HCT116 (cell line): ENCODE measurements around the gene KIF14. TPM values are rescaled to one million over a fixed set of nuclear protein-coding genes. Genes with fewer than 3 reads are reported as not detected.

Source experiments
- ATAC-seq: fragments of 200-7000 bp; cut with Tn5 transposase; 2 replicates; pipeline ENCODE4 v1.9.1; 2020; ENCODE audit warnings: mild to moderate bottlenecking, moderate library complexity
- BruUV-seq: library from RNA; stranded (reverse); fragments of 400-500 nt; replicated peaks from 2 replicates; lab custom pipeline; 2021; lab: Mats Ljungman, UMichigan
- CTCF ChIA-PET: fragments of 300-600 bp; sonication (Branson Sonifier 250); formaldehyde crosslinking; loops from one replicate; lab custom pipeline; 2021; ENCODE audit warnings: antibody characterized with exemption; lab: Charles Lee
- POLR2A ChIA-PET: fragments of 300-600, 350-600 bp; sonication (Branson Sonifier 250); formaldehyde crosslinking; loops from one replicate; lab custom pipeline; 2021; ENCODE audit warnings: antibody characterized with exemption; lab: Charles Lee
- RAD21 ChIA-PET, 2 experiments: fragments of 300-600 bp; sonication (Branson Sonifier 250); formaldehyde crosslinking; loops; one replicate each; lab custom pipeline; 2023; ENCODE audit warnings: low total read pairs in 2 of 2; ENCODE audit not compliant: uncharacterized antibody in 2 of 2, unreplicated experiment in 2 of 2, low non-redundant PET in 1 of 2; lab: Charles Lee
- DNase-seq: peaks from one replicate; pipeline ENCODE4 v3.0.0-alpha.2; 2010; ENCODE audit warnings: low read depth, low spot score
- H2AFZ ChIP-seq: fragments of 200-600 bp; shearing (Covaris generic), sonication (generic); 2 replicates; pipeline ENCODE4 v1.6.1; 2017; ENCODE audit warnings: low read depth, mixed run types, mixed read lengths, antibody characterized with exemption, low read length; ENCODE audit not compliant: poor library complexity, severe bottlenecking
- H3K27ac ChIP-seq: 2 replicates; pipeline ENCODE4 v1.5.1; 2012; ENCODE audit warnings: low read depth, low read length
- H3K27me3 ChIP-seq: fragments of 200-600 bp; sonication (generic); 2 replicates; pipeline ENCODE4 v1.6.1; 2016; ENCODE audit warnings: mixed run types, low read length, mixed read lengths; ENCODE audit not compliant: insufficient read depth
- H3K36me3 ChIP-seq, 2 experiments: fragments of 200-500 bp in 1 of 2; fragments of 200-600 bp in 1 of 2; sonication (Bioruptor generic) in 1 of 2; sonication (generic) in 1 of 2; 2 replicates each; pipeline versions ENCODE4 v1.5.1 to v1.6.1; 2014 to 2016; ENCODE audit warnings: low read length in 2 of 2, inconsistent platforms in 1 of 2, mixed read lengths in 1 of 2, mixed run types in 1 of 2; ENCODE audit not compliant: insufficient read depth in 2 of 2, control insufficient read depth in 1 of 2
- H3K4me1 ChIP-seq, 2 experiments: fragments of 200-600 bp in 1 of 2; sonication (generic) in 1 of 2; 2 replicates each; pipeline versions ENCODE4 v1.5.1 to v1.6.1; 2012 to 2017; ENCODE audit warnings: low read length in 2 of 2, inconsistent platforms in 1 of 2, mild to moderate bottlenecking in 1 of 2, mixed read lengths in 1 of 2, mixed run types in 1 of 2, moderate library complexity in 1 of 2; ENCODE audit not compliant: insufficient read depth in 2 of 2, control insufficient read depth in 1 of 2
- H3K4me2 ChIP-seq: fragments of 200-600 bp; sonication (generic); 2 replicates; pipeline ENCODE4 v1.6.1; 2017; ENCODE audit warnings: mixed run types, low read length, mixed read lengths
- H3K4me3 ChIP-seq, 2 experiments: fragments of 200-600 bp in 1 of 2; sonication (generic) in 1 of 2; replicated peaks in 1 of 2; 2 replicates each; pipeline ENCODE4 v1.5.1; 2011 to 2016; ENCODE audit warnings: low read length in 2 of 2, control low read depth in 1 of 2, low read depth in 1 of 2, mild to moderate bottlenecking in 1 of 2, mixed read lengths in 1 of 2, mixed run types in 1 of 2
- H3K79me2 ChIP-seq: fragments of 200-600 bp; sonication (generic); 2 replicates; pipeline ENCODE4 v1.6.1; 2017; ENCODE audit warnings: mild to moderate bottlenecking, mixed run types, low read length, moderate library complexity, mixed read lengths; ENCODE audit not compliant: insufficient read depth
- H3K9ac ChIP-seq: fragments of 200-600 bp; sonication (generic); 2 replicates; pipeline ENCODE4 v1.6.1; 2016; ENCODE audit warnings: low read length, mixed read lengths
- H3K9me2 ChIP-seq: fragments of 200-600 bp; sonication (generic), shearing (Covaris generic); 2 replicates; pipeline ENCODE4 v1.6.1; 2017; ENCODE audit warnings: mixed run types, mild to moderate bottlenecking, moderate library complexity; ENCODE audit not compliant: insufficient read depth
- H3K9me3 ChIP-seq, 2 experiments: fragments of 200-500 bp in 1 of 2; fragments of 200-600 bp in 1 of 2; sonication (Bioruptor generic) in 1 of 2; sonication (generic) in 1 of 2; 2 replicates each; pipeline ENCODE4 v1.6.1; 2014 to 2017; ENCODE audit warnings: low read length in 2 of 2, mixed read lengths in 2 of 2, inconsistent platforms in 1 of 2, low read depth in 1 of 2, mild to moderate bottlenecking in 1 of 2, mixed run types in 1 of 2, moderate library complexity in 1 of 2; ENCODE audit not compliant: control insufficient read depth in 1 of 2, insufficient read depth in 1 of 2
- H4K20me1 ChIP-seq: fragments of 200-600 bp; sonication (generic), shearing (Covaris generic); 2 replicates; pipeline ENCODE4 v1.6.1; 2017; ENCODE audit warnings: mixed run types, mild to moderate bottlenecking, moderate library complexity; ENCODE audit not compliant: insufficient read depth
- CEBPB ChIP-seq: IDR thresholded peaks from 2 replicates; pipeline ENCODE4 v1.6.1; 2012; ENCODE audit warnings: low read depth
- EGR1 ChIP-seq: IDR thresholded peaks from 2 replicates; pipeline ENCODE4 v1.6.1; 2012; ENCODE audit warnings: low read depth
- ELF1 ChIP-seq: IDR thresholded peaks from 2 replicates; pipeline ENCODE4 v1.6.1; 2012; ENCODE audit warnings: low read depth, borderline replicate concordance
- EZH2 ChIP-seq: fragments of 200-600 bp; sonication (generic); IDR thresholded peaks from 2 replicates; pipeline ENCODE4 v1.6.1; 2017; ENCODE audit warnings: antibody characterized with exemption, mixed run types
- EZH2phosphoT487 ChIP-seq: fragments of 200-600 bp; IDR thresholded peaks from 2 replicates; pipeline ENCODE4 v1.6.1; 2018; ENCODE audit warnings: antibody characterized with exemption, borderline replicate concordance
- FOSL1 ChIP-seq: IDR thresholded peaks from 2 replicates; pipeline ENCODE4 v1.6.1; 2012; ENCODE audit warnings: low read depth
- JUND ChIP-seq: IDR thresholded peaks from 2 replicates; pipeline ENCODE4 v1.6.1; 2012
- POLR2A ChIP-seq: IDR thresholded peaks from 2 replicates; pipeline ENCODE4 v1.7.0; 2011; ENCODE audit warnings: borderline replicate concordance; ENCODE audit not compliant: insufficient read depth, insufficient read length; ENCODE audit errors: extremely low read depth
- POLR2AphosphoS5 ChIP-seq: IDR thresholded peaks from 2 replicates; pipeline ENCODE4 v1.6.1; 2011; ENCODE audit warnings: mild to moderate bottlenecking, low read depth, low read length, moderate library complexity
- RAD21 ChIP-seq: IDR thresholded peaks from 2 replicates; pipeline ENCODE4 v1.6.1; 2012; ENCODE audit warnings: low read depth, mild to moderate bottlenecking
- SIN3A ChIP-seq: IDR thresholded peaks from 2 replicates; pipeline ENCODE4 v1.6.1; 2012; ENCODE audit warnings: low read depth
- SP1 ChIP-seq: IDR thresholded peaks from 2 replicates; pipeline ENCODE4 v1.6.1; 2012; ENCODE audit warnings: low read depth
- TCF7L2 ChIP-seq: IDR thresholded peaks from 2 replicates; pipeline ENCODE4 v1.7.0; 2011; ENCODE audit warnings: borderline replicate concordance, inconsistent platforms; ENCODE audit not compliant: insufficient read depth, insufficient read length; ENCODE audit errors: extremely low read depth
- YY1 ChIP-seq: IDR thresholded peaks from 2 replicates; pipeline ENCODE4 v1.6.1; 2011; ENCODE audit warnings: low read length, low read depth, moderate library complexity, mild to moderate bottlenecking; ENCODE audit not compliant: insufficient replicate concordance; ENCODE audit errors: extremely low read depth
- ZFX ChIP-seq: fragments of 450-650 bp; IDR thresholded peaks from 2 replicates; pipeline ENCODE4 v1.6.1; 2017
- intact Hi-C: fragments of 100-400 bp; cut with micrococcal nuclease; formaldehyde crosslinking; loops from 2 replicates; pipeline ENCODE4 v1.10.0; 2022
- total RNA-seq: library from RNA; stranded (reverse); gene quantifications from one replicate; pipeline ENCODE4 v1.2.1, GENCODE V29; 2021; ENCODE audit not compliant: unreplicated experiment
- TF ChIP-seq, protein P1 (sequence below), 3 experiments: fragments of 200-600 bp in 1 of 3; sonication (generic) in 1 of 3; IDR thresholded peaks in 2 of 3; conservative IDR thresholded peaks in 1 of 3; 2 replicates each; pipeline ENCODE4 v1.5.1; 2012 to 2017; ENCODE audit warnings: low read depth in 2 of 3, low read length in 2 of 3, antibody characterized with exemption in 1 of 3, borderline replicate concordance in 1 of 3, control low read depth in 1 of 3, mild to moderate bottlenecking in 1 of 3, mixed read lengths in 1 of 3, mixed run types in 1 of 3, moderate library complexity in 1 of 3; ENCODE audit not compliant: insufficient read depth in 1 of 3
- TF ChIP-seq, protein P2 (sequence below): IDR thresholded peaks from 2 replicates; pipeline ENCODE4 v1.6.1; 2012
- TF ChIP-seq, protein P3 (sequence below): IDR thresholded peaks from 2 replicates; pipeline ENCODE4 v1.6.1; 2012; ENCODE audit warnings: low read depth
- TF ChIP-seq, protein P4 (sequence below): IDR thresholded peaks from 2 replicates; pipeline ENCODE4 v1.6.1; 2011; ENCODE audit warnings: mild to moderate bottlenecking, low read length, moderate library complexity; ENCODE audit not compliant: insufficient replicate concordance; ENCODE audit errors: extremely low read depth

KIF14 gene
- total RNA-seq, 1 experiment from 2014 or later: 21.8 TPM

- intact Hi-C loops: no loop called here
- H4K20me1 ChIP-seq: no peaks in the 10 kb centered on the region
- no peak overlapping the region for H3K4me3 ChIP-seq
- no peaks in the 10 kb centered on the region for H3K79me2 ChIP-seq
- DNase-seq (no peak), ATAC-seq (peak; percentile 40)
- BruUV-seq: no TSS peak
- H3K27me3 ChIP-seq: no peaks in the 10 kb centered on the region
- H2AFZ ChIP-seq: peak overlapping the region; percentile 45
- TF ChIP-seq, protein P1, sequence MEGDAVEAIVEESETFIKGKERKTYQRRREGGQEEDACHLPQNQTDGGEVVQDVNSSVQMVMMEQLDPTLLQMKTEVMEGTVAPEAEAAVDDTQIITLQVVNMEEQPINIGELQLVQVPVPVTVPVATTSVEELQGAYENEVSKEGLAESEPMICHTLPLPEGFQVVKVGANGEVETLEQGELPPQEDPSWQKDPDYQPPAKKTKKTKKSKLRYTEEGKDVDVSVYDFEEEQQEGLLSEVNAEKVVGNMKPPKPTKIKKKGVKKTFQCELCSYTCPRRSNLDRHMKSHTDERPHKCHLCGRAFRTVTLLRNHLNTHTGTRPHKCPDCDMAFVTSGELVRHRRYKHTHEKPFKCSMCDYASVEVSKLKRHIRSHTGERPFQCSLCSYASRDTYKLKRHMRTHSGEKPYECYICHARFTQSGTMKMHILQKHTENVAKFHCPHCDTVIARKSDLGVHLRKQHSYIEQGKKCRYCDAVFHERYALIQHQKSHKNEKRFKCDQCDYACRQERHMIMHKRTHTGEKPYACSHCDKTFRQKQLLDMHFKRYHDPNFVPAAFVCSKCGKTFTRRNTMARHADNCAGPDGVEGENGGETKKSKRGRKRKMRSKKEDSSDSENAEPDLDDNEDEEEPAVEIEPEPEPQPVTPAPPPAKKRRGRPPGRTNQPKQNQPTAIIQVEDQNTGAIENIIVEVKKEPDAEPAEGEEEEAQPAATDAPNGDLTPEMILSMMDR (IDR thresholded peaks at IDR 0.05 in 2 of 3, conservative IDR thresholded peaks at IDR 0.05 in 1 of 3; ENCODE audit: borderline replicate concordance in 1 of 3, insufficient read depth in 1 of 3, low read depth in 2 of 3, low read length in 2 of 3): no peak
- TF ChIP-seq SP1 (no peak), ZFX (no peak), EZH2 (no peak), EZH2phosphoT487 (no peak), FOSL1 (no peak), YY1 (no peak), TCF7L2 (no peak), RAD21 (no peak), POLR2A (no peak), EGR1 (no peak), ELF1 (no peak), JUND (no peak), POLR2AphosphoS5 (no peak), CEBPB (no peak), SIN3A (no peak)
- TF ChIP-seq, protein P2, sequence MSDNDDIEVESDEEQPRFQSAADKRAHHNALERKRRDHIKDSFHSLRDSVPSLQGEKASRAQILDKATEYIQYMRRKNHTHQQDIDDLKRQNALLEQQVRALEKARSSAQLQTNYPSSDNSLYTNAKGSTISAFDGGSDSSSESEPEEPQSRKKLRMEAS: no peak
- TF ChIP-seq, protein P3, sequence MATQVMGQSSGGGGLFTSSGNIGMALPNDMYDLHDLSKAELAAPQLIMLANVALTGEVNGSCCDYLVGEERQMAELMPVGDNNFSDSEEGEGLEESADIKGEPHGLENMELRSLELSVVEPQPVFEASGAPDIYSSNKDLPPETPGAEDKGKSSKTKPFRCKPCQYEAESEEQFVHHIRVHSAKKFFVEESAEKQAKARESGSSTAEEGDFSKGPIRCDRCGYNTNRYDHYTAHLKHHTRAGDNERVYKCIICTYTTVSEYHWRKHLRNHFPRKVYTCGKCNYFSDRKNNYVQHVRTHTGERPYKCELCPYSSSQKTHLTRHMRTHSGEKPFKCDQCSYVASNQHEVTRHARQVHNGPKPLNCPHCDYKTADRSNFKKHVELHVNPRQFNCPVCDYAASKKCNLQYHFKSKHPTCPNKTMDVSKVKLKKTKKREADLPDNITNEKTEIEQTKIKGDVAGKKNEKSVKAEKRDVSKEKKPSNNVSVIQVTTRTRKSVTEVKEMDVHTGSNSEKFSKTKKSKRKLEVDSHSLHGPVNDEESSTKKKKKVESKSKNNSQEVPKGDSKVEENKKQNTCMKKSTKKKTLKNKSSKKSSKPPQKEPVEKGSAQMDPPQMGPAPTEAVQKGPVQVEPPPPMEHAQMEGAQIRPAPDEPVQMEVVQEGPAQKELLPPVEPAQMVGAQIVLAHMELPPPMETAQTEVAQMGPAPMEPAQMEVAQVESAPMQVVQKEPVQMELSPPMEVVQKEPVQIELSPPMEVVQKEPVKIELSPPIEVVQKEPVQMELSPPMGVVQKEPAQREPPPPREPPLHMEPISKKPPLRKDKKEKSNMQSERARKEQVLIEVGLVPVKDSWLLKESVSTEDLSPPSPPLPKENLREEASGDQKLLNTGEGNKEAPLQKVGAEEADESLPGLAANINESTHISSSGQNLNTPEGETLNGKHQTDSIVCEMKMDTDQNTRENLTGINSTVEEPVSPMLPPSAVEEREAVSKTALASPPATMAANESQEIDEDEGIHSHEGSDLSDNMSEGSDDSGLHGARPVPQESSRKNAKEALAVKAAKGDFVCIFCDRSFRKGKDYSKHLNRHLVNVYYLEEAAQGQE: no peak
- TF ChIP-seq, protein P4, sequence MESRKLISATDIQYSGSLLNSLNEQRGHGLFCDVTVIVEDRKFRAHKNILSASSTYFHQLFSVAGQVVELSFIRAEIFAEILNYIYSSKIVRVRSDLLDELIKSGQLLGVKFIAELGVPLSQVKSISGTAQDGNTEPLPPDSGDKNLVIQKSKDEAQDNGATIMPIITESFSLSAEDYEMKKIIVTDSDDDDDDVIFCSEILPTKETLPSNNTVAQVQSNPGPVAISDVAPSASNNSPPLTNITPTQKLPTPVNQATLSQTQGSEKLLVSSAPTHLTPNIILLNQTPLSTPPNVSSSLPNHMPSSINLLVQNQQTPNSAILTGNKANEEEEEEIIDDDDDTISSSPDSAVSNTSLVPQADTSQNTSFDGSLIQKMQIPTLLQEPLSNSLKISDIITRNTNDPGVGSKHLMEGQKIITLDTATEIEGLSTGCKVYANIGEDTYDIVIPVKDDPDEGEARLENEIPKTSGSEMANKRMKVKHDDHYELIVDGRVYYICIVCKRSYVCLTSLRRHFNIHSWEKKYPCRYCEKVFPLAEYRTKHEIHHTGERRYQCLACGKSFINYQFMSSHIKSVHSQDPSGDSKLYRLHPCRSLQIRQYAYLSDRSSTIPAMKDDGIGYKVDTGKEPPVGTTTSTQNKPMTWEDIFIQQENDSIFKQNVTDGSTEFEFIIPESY: no peak
- CTCF ChIA-PET: no interaction called here
- no peak overlapping the region for H3K27ac ChIP-seq
- no peaks in the 10 kb centered on the region for H3K9me2 ChIP-seq
- no peaks in the 10 kb centered on the region for H3K36me3 ChIP-seq
- H3K9me3 ChIP-seq: no peaks in the 10 kb centered on the region
- 0 out of 2 replicates have a peak overlapping the region, but pooled peaks have one; percentile 23 for H3K4me2 ChIP-seq
- RAD21 ChIA-PET: no interaction called here
- POLR2A ChIA-PET: no interaction called here
- H3K9ac ChIP-seq: no peak overlapping the region
- peaks cover 0 to 6% of the 10 kb centered on the region in 2 experiments; a peak in 3 of 4 replicates for H3K4me1 ChIP-seq
These were observed 78.4 kb downstream of the KIF14 start for GRCh38 chr1:200542162-200542561.
